H1 (cell line): ENCODE measurements around the gene ANKRD29. TPM values are rescaled to one million over a fixed set of nuclear protein-coding genes. Genes with fewer than 3 reads are reported as not detected.

ENCODE experiments used
- ATF2 ChIP-seq: IDR thresholded peaks from 2 replicates; pipeline ENCODE4 v1.6.1; 2012; ENCODE audit warnings: low read length, inconsistent platforms
- BRCA1 ChIP-seq: IDR thresholded peaks from 2 replicates; pipeline ENCODE4 v1.6.1; 2012; ENCODE audit warnings: low read depth, low read length, improper control_type of control experiment
- CREB1 ChIP-seq: IDR thresholded peaks from 2 replicates; pipeline ENCODE4 v1.6.1; 2012; ENCODE audit warnings: inconsistent platforms
- E2F6 ChIP-seq: IDR thresholded peaks from 2 replicates; pipeline ENCODE4 v1.6.1; 2012; ENCODE audit warnings: inconsistent platforms
- EGR1 ChIP-seq: IDR thresholded peaks from 2 replicates; pipeline ENCODE4 v1.6.1; 2011; ENCODE audit warnings: low read depth, low read length, borderline replicate concordance
- GTF2F1 ChIP-seq: IDR thresholded peaks from 2 replicates; pipeline ENCODE4 v1.6.1; 2012; ENCODE audit warnings: low read depth, low read length, improper control_type of control experiment, borderline replicate concordance
- KDM4A ChIP-seq: IDR thresholded peaks from one replicate; pipeline ENCODE4 v1.7.1; 2012; ENCODE audit warnings: low read depth, mild to moderate bottlenecking, moderate library complexity, low read length, inconsistent platforms; ENCODE audit not compliant: severe bottlenecking
- KDM5A ChIP-seq: fragments of 200-600 bp; IDR thresholded peaks from 2 replicates; pipeline ENCODE4 v1.7.1; 2012; ENCODE audit warnings: mild to moderate bottlenecking, low read length, inconsistent platforms, mixed read lengths
- MAX ChIP-seq: IDR thresholded peaks from 2 replicates; pipeline ENCODE4 v1.6.1; 2012; ENCODE audit warnings: inconsistent platforms
- NANOG ChIP-seq: IDR thresholded peaks from 2 replicates; pipeline ENCODE4 v1.6.1; 2011; ENCODE audit warnings: low read length, low read depth, mild to moderate bottlenecking, inconsistent platforms; ENCODE audit not compliant: insufficient read depth, poor library complexity, severe bottlenecking
- PHF8 ChIP-seq: fragments of 200-600 bp; sonication (generic); conservative IDR thresholded peaks from 2 replicates; pipeline ENCODE4 v1.7.1; 2012; ENCODE audit warnings: low read depth, mild to moderate bottlenecking, inconsistent platforms, low read length, moderate library complexity
- POLR2A ChIP-seq, 2 experiments: IDR thresholded peaks; 1 replicate in 1 of 2; 2 replicates in 1 of 2; pipeline ENCODE4 v1.6.1; 2011; ENCODE audit warnings: low read depth in 2 of 2, low read length in 2 of 2, mild to moderate bottlenecking in 2 of 2; ENCODE audit errors: control extremely low read depth in 1 of 2
- RBBP5 ChIP-seq: IDR thresholded peaks from 2 replicates; pipeline ENCODE4 v1.7.1; 2012; ENCODE audit warnings: low read depth, mild to moderate bottlenecking, inconsistent platforms, low read length, moderate library complexity, borderline replicate concordance
- RNF2 ChIP-seq: fragments of 200-900, 300-1000 bp; sonication (generic); IDR thresholded peaks from 2 replicates; pipeline ENCODE4 v1.7.1; 2016; ENCODE audit warnings: borderline replicate concordance, low read depth, mild to moderate bottlenecking, antibody characterized with exemption, low read length; ENCODE audit not compliant: poor library complexity, severe bottlenecking; ENCODE audit errors: missing control alignments
- SUZ12 ChIP-seq: fragments of 200-600 bp; sonication (generic); IDR thresholded peaks from 2 replicates; pipeline ENCODE4 v1.6.1; 2012; ENCODE audit warnings: mild to moderate bottlenecking, inconsistent platforms, low read length, moderate library complexity, mixed read lengths
- polyA plus RNA-seq, 7 experiments: library from polyadenylated mRNA; depleted of rRNA in 3 of 7; stranded (reverse) in 5 of 7; unstranded in 2 of 7; fragments of >200 nt in 5 of 7; fragments of 200-250 nt in 2 of 7; gene quantifications; 1 replicate in 5 of 7; 2 replicates in 1 of 7; 4 replicates in 1 of 7; pipeline versions ENCODE4 v1.2.1 to v1.2.3, GENCODE V29; 2011 to 2013; ENCODE audit warnings: missing spikeins in 2 of 7, mixed read lengths in 2 of 7
- total RNA-seq: library from RNA; stranded (reverse); fragmentation: NEBNext Ultra II Directional; extraction: Animal tissue kit (Norgen Biotek cat#: 25700); gene quantifications from 2 replicates; pipeline ENCODE4 v1.2.1, GENCODE V29; 2021

Gene ANKRD29
- total and polyA plus RNA-seq, 2 of the 8 experiments (the other 6 are each of a cell fraction or from before 2014, with no cell fraction given) = 3.0 to 7.3 TPM

GRCh38 chr18:23689616-23690504, 27.1 kb upstream of the ANKRD29 start (continued):
- TF ChIP-seq MAX (peak; percentile 51; the same call in 1 of the 2 replicates), E2F6 (peak; percentile 77), PHF8 (peak; percentile 24; the same call in 1 of the 2 replicates), BRCA1 (no peak), RBBP5 (peak; percentile 89; the same call in 1 of the 2 replicates), EGR1 (no peak), GTF2F1 (no peak), POLR2A (IDR thresholded peaks at IDR 0.05; ENCODE audit: control extremely low read depth in 1 of 2, low read depth in 2 of 2, low read length in 2 of 2) (no peak), ATF2 (no peak), KDM5A (no peak), SUZ12 (peak; percentile 87), CREB1 (no peak), NANOG (no peak), KDM4A (peak; percentile 88), RNF2 (peak; percentile 60)
